ENCODE measurements around the gene SRSF4. TPM values are rescaled to one million over a fixed set of nuclear protein-coding genes. Genes with fewer than 3 reads are reported as not detected.

SRSF4 gene
- 47.8 and 50.0 TPM in 2 replicates for total RNA-seq

DNA sequence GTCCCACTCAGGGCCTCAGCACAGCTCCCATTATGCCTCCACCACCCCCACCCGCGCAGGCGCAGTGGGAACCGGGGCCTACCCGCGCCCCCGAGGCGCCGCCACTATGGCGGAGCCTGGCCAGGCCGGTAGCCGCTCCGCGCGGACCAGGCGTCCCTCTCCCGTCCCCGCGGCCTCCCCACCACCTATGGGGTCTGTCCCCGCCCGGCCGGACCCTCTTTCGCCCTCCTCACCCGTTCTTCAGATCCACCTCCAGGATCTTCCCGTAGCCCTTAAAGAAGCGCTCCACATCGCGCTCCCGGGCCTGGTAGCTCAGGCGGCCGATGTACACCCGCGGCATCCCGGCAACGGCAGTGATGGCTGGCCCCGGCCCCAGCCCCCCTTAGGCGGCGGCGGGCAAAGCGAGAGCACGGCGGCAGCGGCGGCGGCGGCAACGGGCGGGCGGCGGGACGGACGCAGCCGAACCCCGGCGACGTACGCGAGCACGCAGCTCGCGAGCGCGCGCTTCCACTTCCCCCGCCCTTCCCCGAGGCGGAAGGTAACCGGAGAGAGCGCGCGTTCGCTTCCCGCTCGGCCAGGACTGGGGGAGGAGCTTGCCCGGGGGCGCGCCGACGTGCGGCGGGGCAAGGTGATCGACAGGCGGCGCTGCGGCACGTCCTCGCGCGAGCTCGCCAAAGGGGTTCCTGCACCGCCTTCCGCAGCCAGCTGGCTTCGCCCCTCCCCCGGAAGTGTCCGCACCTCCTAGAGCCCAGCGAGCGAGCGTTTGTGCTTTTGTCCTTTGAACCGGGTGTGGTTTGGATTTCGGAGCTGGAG lies at the start of gene SRSF4:
TSS of gene SRSF4 (minus strand) at position 488 of the 813 bp plus-strand sequence. CDS start at position 340, 148 bp downstream.

DNA sequence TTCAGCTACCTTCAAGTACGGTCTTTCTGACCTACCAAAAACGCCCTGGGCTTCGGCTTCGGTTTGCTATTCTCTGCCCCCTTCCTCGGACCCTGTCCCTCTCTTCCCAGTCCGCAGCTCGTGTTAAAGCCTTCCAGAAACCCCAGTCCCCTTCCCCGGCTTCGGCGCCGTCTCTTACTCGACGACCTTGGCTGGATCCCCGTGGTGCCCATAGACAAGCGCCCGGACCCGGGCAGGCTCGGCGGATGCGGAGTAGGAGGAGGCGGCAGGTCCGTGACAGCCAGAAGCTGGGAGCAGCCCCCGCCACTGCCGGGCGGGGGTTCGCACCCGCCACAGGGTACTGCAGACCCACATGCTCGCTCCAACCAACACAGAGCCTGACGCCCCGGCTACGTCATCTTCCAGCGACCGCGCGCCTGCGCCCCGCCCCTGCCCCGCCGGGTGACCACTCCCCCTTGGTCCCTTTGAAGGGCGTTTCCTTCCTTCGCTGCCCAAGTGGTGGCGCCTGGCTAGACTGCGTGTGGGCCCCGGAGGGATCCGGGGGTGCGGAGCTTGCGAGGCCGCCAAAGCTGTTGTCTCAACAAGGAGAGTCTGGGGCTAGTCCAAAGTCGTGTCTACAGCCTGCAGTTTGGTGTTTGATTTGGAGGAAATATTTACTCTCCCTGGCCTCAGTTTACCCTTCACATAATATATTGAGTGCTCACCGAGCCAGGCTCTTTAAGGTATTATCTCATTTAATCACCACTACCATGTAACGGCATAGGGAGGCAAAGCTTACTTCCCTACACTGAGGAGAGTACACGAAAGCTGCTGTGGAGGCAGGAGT lies 49.1 kb upstream of the SRSF4 start, which contains the start of gene MECR:
TSS of gene MECR (minus strand) at position 382 of the 826 bp plus-strand sequence. CDS start at position 354, 28 bp downstream.

DNA sequence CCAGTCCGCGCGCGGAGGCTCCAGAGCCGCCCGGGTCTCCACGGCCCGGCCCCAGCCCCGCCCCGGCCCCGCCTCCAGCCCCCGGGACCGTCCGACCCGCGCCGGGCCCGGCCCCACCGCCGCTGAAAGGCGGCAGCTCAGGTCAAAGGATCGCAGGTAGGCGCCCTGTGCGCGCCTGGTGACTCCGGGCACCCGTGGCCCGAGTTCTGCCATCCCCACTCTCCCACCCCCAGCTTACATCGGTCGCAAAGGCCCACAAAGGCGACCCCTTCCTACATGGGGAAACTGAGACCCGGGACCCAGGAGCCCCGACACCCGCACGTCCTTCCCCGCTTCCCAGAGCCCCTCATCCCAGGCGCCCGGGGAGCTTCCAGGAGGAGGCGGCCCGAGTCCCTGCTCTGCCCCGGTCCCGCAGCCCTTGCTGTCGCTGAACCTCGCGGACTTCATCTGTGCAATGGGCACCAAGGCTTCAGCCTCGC lies 57.8 kb downstream of the SRSF4 start, which contains the start of gene TMEM200B:
TSS of gene TMEM200B (minus strand) at position 17 of the 479 bp plus-strand sequence. CDS start 2,075 bp downstream, outside the sequence.

Other genes starting within 250 kb of the SRSF4 start
- gene TMEM200B, start 58.0 kb downstream of the SRSF4 start, total RNA-seq, result 5.9 and 6.6 TPM in 2 replicates
- gene MECR, start 49.0 kb upstream of the SRSF4 start, total RNA-seq, result 31.2 and 31.5 TPM in 2 replicates
- gene PTPRU, start 54.6 kb upstream of the SRSF4 start, total RNA-seq, result 15.9 and 36.2 TPM in 2 replicates

All from hair follicular keratinocyte (primary cell).